Stimulated activated naive B cell treated with anti-CD40 and anti-IgM and Interleukin-4, amounts not matched to agents 10 μg/mL and 1 μg/mL and 100 μg/mL, for 72 hours (primary cell): Measurements from ENCODE around the gene AMN1.
A peak's percentile ranks its signal among the peaks of the same experiment; 100 is the strongest.
"Not testable (repeated sequence)": the region's sequence is repeated elsewhere in the genome, so short reads cannot be mapped to it uniquely, and the experiment has no call there.

ENCODE experiments used
- ATAC-seq, 2 donors: fragments of 150-1000 bp; cut with Tn5 transposase; replicated peaks; 2 replicates each; pipeline ENCODE4 v1.10.0; 2021; ENCODE audit warnings: moderate library complexity in 1 of 2
- DNase-seq: peaks from one replicate; pipeline ENCODE4 v3.0.0; 2021
- H3K27ac Mint-ChIP-seq: one replicate; pipeline ENCODE4 v1.8.0; 2022; ENCODE audit warnings: mild to moderate bottlenecking, mixed read lengths
- H3K27me3 Mint-ChIP-seq, 2 donors: one replicate each; pipeline ENCODE4 v1.8.0; 2022; ENCODE audit warnings: mixed read lengths in 2 of 2
- H3K36me3 Mint-ChIP-seq, 2 donors: one replicate each; pipeline ENCODE4 v1.8.0; 2022; ENCODE audit warnings: mixed read lengths in 2 of 2, mild to moderate bottlenecking in 1 of 2
- H3K4me1 Mint-ChIP-seq, 2 donors: one replicate each; pipeline ENCODE4 v1.8.0; 2022; ENCODE audit warnings: mixed read lengths in 2 of 2, mild to moderate bottlenecking in 1 of 2
- H3K4me3 Mint-ChIP-seq, 2 donors: one replicate each; pipeline ENCODE4 v1.8.0; 2022; ENCODE audit warnings: mild to moderate bottlenecking in 2 of 2, mixed read lengths in 2 of 2, moderate library complexity in 1 of 2
- H3K9me3 Mint-ChIP-seq, 2 donors: one replicate each; pipeline ENCODE4 v1.8.0; 2022; ENCODE audit warnings: mixed read lengths in 2 of 2, mild to moderate bottlenecking in 1 of 2

AMN1 gene

GRCh38 chr12:31749024-31749704, 20.3 kb upstream of the AMN1 start:
- Mint-ChIP-seq H3K27ac (peak overlapping the region; percentile 60), H3K27me3 (no peaks in the 10 kb centered on the region), H3K36me3 (peaks cover 0 to 4% of the 10 kb centered on the region in 2 donors), H3K4me1 (peaks cover 46 to 71% of the 10 kb centered on the region in 2 donors), H3K4me3 (peak overlapping the region in 1 of 2 donors; percentile 8), H3K9me3 (peaks cover 0 to 5% of the 10 kb centered on the region in 2 donors)
- DNase-seq (peak; percentile 72), ATAC-seq (peak; percentile 81 to 89)

- DNase-seq (no peak), ATAC-seq (no peak)
- Mint-ChIP-seq H3K4me1 (peaks cover 41 to 84% of the 10 kb centered on the region in 2 donors), H3K27ac (peak overlapping the region; percentile 71), H3K27me3 (no peaks in the 10 kb centered on the region), H3K36me3 (peaks cover under 1 to 4% of the 10 kb centered on the region in 2 donors), H3K9me3 (peaks cover 0 to 5% of the 10 kb centered on the region in 2 donors), H3K4me3 (no peak overlapping the region)
Observed at GRCh38 chr12:31745242-31745641, 16.4 kb upstream of the AMN1 start.

GRCh38 chr12:31744363-31744762, 15.5 kb upstream of the AMN1 start:
- not testable (repeated sequence) for H3K9me3 Mint-ChIP-seq, ATAC-seq, H3K4me3 Mint-ChIP-seq, H3K36me3 Mint-ChIP-seq, DNase-seq, H3K27me3 Mint-ChIP-seq
- Mint-ChIP-seq H3K4me1 (peaks cover 38 to 78% of the 10 kb centered on the region in 2 donors), H3K27ac (peak overlapping the region; percentile 38)

GRCh38 chr12:31742891-31743290, 14.1 kb upstream of the AMN1 start:
- Mint-ChIP-seq H3K4me3 (no peak overlapping the region), H3K27ac (peak overlapping the region; percentile 11), H3K9me3 (no peaks in the 10 kb centered on the region), H3K4me1 (peaks cover 36 to 73% of the 10 kb centered on the region in 2 donors), H3K36me3 (peaks cover 0 to 4% of the 10 kb centered on the region in 2 donors), H3K27me3 (no peaks in the 10 kb centered on the region)
- ATAC-seq: peak; percentile 31 to 33
- DNase-seq: no peak

GRCh38 chr12:31740628-31741027, 11.8 kb upstream of the AMN1 start:
- DNase-seq: no peak
- peaks cover 0 to 4% of the 10 kb centered on the region in 2 donors for H3K36me3 Mint-ChIP-seq
- no peak overlapping the region for H3K4me3 Mint-ChIP-seq
- H3K27ac Mint-ChIP-seq: peak overlapping the region; percentile 20
- peaks cover 30 to 67% of the 10 kb centered on the region in 2 donors for H3K4me1 Mint-ChIP-seq
- H3K9me3 Mint-ChIP-seq: no peaks in the 10 kb centered on the region
- ATAC-seq: no peak
- no peaks in the 10 kb centered on the region for H3K27me3 Mint-ChIP-seq

- Mint-ChIP-seq H3K4me3 (no peak overlapping the region), H3K9me3 (no peaks in the 10 kb centered on the region), H3K4me1 (peaks cover 23 to 49% of the 10 kb centered on the region in 2 donors), H3K27me3 (no peaks in the 10 kb centered on the region), H3K27ac (no peak overlapping the region), H3K36me3 (no peaks in the 10 kb centered on the region)
- ATAC-seq: no peak
- no peak for DNase-seq
Observed at GRCh38 chr12:31737763-31738162, 8.9 kb upstream of the AMN1 start.

- Mint-ChIP-seq H3K4me3 (no peak overlapping the region), H3K27me3 (no peaks in the 10 kb centered on the region), H3K4me1 (peaks cover 23 to 49% of the 10 kb centered on the region in 2 donors), H3K27ac (no peak overlapping the region), H3K9me3 (no peaks in the 10 kb centered on the region), H3K36me3 (no peaks in the 10 kb centered on the region)
- DNase-seq: no peak
- no peak for ATAC-seq
Observed at GRCh38 chr12:31737345-31737744, 8.5 kb upstream of the AMN1 start.

- Mint-ChIP-seq H3K4me1 (peaks cover 18 to 50% of the 10 kb centered on the region in 2 donors), H3K4me3 (no peak overlapping the region), H3K27me3 (no peaks in the 10 kb centered on the region), H3K27ac (peak overlapping the region; percentile 25), H3K36me3 (no peaks in the 10 kb centered on the region), H3K9me3 (no peaks in the 10 kb centered on the region)
- no peak for DNase-seq
- peak; percentile 73 to 84 for ATAC-seq
Observed at GRCh38 chr12:31736472-31736871, 7.7 kb upstream of the AMN1 start.

GRCh38 chr12:31733549-31734432, 5.0 kb upstream of the AMN1 start:
- peaks cover 23 to 57% of the 10 kb centered on the region in 2 donors for H3K4me1 Mint-ChIP-seq
- H3K4me3 Mint-ChIP-seq: peak overlapping the region in 1 of 2 donors; percentile 26
- not testable (repeated sequence) for DNase-seq, H3K27me3 Mint-ChIP-seq, H3K27ac Mint-ChIP-seq, ATAC-seq, H3K9me3 Mint-ChIP-seq
- peaks cover 11 to 14% of the 10 kb centered on the region in 2 donors for H3K36me3 Mint-ChIP-seq

GRCh38 chr12:31732926-31733548, 4.2 kb upstream of the AMN1 start:
- peak; percentile 36 for DNase-seq
- H3K4me1 Mint-ChIP-seq: peaks cover 17 to 49% of the 10 kb centered on the region in 2 donors
- ATAC-seq: no peak
- no peaks in the 10 kb centered on the region for H3K27me3 Mint-ChIP-seq
- peak overlapping the region in 1 of 2 donors; percentile 2 for H3K4me3 Mint-ChIP-seq
- H3K27ac Mint-ChIP-seq: peak overlapping the region; percentile 1
- peaks cover 11 to 14% of the 10 kb centered on the region in 2 donors for H3K36me3 Mint-ChIP-seq
- peaks cover 0 to 8% of the 10 kb centered on the region in 2 donors for H3K9me3 Mint-ChIP-seq

- H3K4me3 Mint-ChIP-seq, H3K27me3 Mint-ChIP-seq, H3K9me3 Mint-ChIP-seq, H3K27ac Mint-ChIP-seq, ATAC-seq, DNase-seq: not testable (repeated sequence)
- H3K36me3 Mint-ChIP-seq: peaks cover 11 to 22% of the 10 kb centered on the region in 2 donors
- peaks cover 23 to 55% of the 10 kb centered on the region in 2 donors for H3K4me1 Mint-ChIP-seq
Observed at GRCh38 chr12:31731203-31731602, 2.4 kb upstream of the AMN1 start.

GRCh38 chr12:31729705-31730104, 884 bp upstream of the AMN1 start:
- peaks cover 22 to 65% of the 10 kb centered on the region in 2 donors for H3K4me1 Mint-ChIP-seq
- peaks cover 0 to 8% of the 10 kb centered on the region in 2 donors for H3K9me3 Mint-ChIP-seq
- no peaks in the 10 kb centered on the region for H3K27me3 Mint-ChIP-seq
- DNase-seq (no peak), ATAC-seq (no peak)
- H3K36me3 Mint-ChIP-seq: peaks cover 11 to 22% of the 10 kb centered on the region in 2 donors
- peak overlapping the region; percentile 92 to 99 for H3K4me3 Mint-ChIP-seq
- peak overlapping the region; percentile 99 for H3K27ac Mint-ChIP-seq

GRCh38 chr12:31728289-31728916, 418 bp downstream of the AMN1 start:
- ATAC-seq (peak; percentile 21 to 22), DNase-seq (no peak)
- H3K27me3 Mint-ChIP-seq: no peaks in the 10 kb centered on the region
- peak overlapping the region; percentile 92 to 99 for H3K4me3 Mint-ChIP-seq
- H3K27ac Mint-ChIP-seq: peak overlapping the region; percentile 99
- peaks cover 30 to 72% of the 10 kb centered on the region in 2 donors for H3K4me1 Mint-ChIP-seq
- peaks cover 11 to 22% of the 10 kb centered on the region in 2 donors for H3K36me3 Mint-ChIP-seq
- H3K9me3 Mint-ChIP-seq: peaks cover 0 to 8% of the 10 kb centered on the region in 2 donors

GRCh38 chr12:31727192-31727591, 1.6 kb downstream of the AMN1 start:
- no peaks in the 10 kb centered on the region for H3K27me3 Mint-ChIP-seq
- peaks cover 11 to 22% of the 10 kb centered on the region in 2 donors for H3K36me3 Mint-ChIP-seq
- DNase-seq (no peak), ATAC-seq (no peak)
- H3K27ac Mint-ChIP-seq: peak overlapping the region; percentile 39
- H3K9me3 Mint-ChIP-seq: peaks cover 0 to 8% of the 10 kb centered on the region in 2 donors
- peaks cover 34 to 74% of the 10 kb centered on the region in 2 donors for H3K4me1 Mint-ChIP-seq
- peak overlapping the region; percentile 7 to 36 for H3K4me3 Mint-ChIP-seq
